HG03575 (cell line): ENCODE data around the gene TNNT1.

Experiments
- ATAC-seq: cut with Tn5 transposase; IDR thresholded peaks from one replicate; pipeline ENCODE4 v1.9.1; 2021; ENCODE audit not compliant: unreplicated experiment, insufficient number of reproducible peaks, low FRiP score; ENCODE audit errors: extremely low read depth

The TNNT1 gene

DNA sequence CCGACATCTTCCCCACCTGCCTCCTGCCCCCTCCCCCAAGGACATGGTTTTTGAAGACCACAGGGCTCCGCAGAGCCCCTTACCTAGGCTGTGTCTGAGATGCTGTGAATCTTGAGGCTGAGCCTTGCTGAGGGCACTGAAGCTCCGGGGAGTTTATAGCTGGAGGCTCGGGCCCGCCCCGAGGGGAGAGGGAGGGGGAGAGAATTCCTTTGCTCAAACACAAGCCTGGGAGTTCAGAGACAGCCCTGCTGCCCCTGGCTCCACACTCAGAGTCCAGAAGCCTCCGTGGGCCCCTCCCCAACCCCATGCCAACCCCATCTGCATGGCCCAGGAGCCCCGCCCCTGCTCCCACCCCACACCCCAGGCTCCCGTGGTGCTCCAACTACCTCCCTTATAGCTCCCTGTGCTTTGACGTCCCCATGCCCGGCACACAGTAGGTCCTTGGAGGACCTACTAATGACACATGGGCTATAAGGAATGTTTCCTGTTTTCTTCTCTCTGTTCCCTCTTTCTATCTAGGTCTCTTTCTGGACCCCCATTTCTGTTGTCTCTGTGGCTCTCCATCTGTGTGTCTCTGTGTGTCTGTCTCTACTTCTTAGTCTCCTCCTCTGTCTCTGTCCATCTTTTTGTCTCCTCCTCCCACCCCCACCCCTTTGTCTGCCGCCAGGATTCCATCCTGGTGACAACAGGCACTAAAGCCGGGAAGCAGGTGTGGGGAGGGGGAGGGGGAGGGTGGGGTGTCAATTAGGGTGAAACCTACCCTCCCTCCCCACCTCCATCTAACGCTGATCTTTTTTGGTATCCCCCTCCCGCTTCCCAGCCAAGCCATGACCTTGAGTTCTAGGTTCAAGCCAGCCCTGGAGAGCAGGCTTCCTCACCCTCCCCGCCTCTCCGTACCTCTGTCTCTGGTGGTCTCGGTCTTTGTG is at the start of gene TNNT1:
Gene TNNT1, minus strand, starts transcription at position 129 of the 926 bp plus-strand sequence. CDS start 2,049 bp downstream, outside the sequence.
- no peak for ATAC-seq

DNA sequence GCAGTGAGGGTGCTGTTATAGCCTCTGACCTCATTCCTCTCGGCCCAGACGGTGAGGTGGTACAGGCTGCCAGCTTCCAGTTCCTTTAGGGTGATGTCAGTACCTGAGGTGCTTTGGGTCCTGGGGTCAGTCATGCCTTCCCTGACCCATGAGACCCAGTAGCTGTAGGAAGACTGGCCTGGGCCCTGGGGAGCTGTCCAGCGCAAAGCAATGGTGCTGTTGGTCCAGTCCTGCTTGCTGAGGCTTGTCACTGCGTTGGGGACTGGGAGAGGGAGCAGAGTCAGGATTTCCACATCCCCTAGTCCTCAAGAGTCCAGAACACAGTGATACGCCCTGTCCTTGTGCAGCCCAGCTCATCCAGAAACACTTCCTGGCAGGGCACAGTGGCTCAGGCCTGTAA is 49.6 kb upstream of the TNNT1 start:
- no peak for ATAC-seq

DNA sequence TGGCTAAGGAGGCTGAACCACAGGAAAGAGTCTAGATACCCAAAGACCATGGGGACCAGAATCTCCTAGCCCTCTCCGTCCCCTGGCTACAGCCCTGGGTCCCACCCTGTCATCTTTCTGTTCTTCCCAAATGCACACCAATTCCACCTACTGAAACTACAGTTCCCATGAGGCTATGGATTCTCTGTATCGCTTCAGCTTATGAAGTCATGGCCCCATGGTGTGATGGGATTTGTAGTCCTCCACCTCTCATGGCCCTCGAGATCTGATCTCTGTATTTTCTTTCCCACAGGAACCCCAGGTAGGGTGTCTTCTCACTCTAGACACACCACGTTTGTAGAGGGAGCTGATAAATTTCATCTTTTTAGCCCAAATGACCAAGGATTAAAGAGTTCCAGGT is 48.5 kb upstream of the TNNT1 start:
- no peak for ATAC-seq

GRCh38 chr19:55196803-55197202 is 47.8 kb upstream of the TNNT1 start:
- ATAC-seq, result no peak

DNA sequence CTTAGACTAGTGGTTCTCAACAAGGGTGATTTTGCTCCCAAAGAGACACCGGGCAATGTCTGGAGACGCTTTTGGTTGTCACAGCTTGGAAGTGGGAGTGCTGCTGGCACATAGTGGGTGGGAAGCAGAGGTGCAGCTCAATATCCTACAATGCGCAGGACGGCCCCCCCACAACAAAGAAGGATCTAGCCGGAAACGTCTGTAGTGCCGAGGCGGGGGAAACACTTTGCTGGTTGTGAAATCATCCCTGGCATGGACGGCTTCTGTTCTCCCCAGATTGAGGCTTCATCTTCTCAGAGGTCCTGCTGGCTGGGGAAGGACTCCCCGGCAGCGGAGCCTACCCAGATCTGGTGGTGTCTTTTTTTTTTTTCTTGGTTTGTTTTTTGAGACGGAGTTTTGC is 44.5 kb upstream of the TNNT1 start:
- no peak for ATAC-seq

- no peak for ATAC-seq
These were observed 40.4 kb upstream of the TNNT1 start for GRCh38 chr19:55189403-55189835.

GRCh38 chr19:55188625-55189024 is 39.6 kb upstream of the TNNT1 start:
- ATAC-seq, result no peak

GRCh38 chr19:55186080-55186479 is 37.1 kb upstream of the TNNT1 start:
- ATAC-seq, result no peak

DNA sequence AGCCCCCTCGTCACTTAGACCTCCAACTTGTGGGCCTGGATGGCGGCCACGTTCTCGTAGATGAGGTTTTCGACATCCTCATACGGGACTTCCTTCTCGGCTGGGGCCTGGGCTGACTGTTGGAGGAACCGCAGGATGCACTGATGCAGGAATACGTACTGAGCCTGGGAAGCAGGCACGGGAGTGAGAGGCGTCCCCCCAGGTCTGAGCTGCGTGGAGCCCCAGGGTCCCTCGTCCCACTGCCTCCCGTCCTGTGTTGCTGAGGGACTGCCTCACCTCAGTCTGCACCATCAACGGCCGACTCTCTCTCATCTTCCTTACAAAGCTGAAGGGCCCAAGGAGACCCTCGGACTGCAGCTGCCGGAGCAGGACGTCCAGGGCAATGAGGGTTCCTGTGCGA is 32.7 kb upstream of the TNNT1 start:
- no peak for ATAC-seq

DNA sequence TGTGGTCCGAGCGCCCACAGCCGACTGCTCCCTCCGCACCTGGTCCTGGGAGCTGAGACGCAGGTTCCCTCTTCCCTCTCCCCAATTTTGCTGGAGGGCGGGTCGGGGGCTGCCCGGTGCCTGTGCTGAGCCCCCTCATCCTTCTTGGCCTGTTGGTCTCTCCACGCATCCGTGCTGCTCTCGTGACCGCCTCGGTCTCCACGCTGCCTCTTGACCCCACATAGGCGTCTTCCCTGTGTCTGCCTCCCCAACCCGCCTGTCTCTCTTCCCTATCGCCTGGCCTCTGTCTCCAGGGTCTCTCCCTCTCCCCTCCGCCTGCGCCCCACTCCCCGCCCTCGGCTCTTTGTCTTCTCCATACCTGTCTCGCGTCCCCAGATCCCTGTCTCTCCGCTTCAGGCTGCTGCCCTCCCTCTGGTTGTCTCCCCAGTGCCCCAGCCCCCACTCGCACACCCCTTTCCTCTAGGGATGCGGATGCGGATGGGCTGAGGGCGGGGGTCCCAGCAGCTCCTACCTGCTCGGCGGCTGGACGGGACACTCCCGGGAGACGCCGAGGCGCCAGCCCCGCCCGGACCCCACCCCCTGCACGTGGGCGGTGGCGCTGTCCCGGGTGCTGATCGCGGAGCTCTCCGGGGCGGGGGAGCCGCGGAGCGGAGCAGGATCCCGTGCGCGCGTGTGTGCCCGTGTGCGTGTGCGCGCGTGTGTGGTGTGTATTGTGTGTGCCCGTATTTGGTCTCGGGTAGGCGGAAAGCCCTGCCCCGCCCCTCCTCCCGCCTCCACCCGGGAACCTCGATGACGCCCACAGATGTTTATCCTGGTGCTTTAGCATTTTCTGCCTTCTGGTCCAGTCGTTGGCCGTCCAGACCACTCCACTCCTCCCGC is 30.8 kb upstream of the TNNT1 start, which contains the start of gene SYT5:
Gene SYT5, minus strand, starts transcription at position 684 of the 879 bp plus-strand sequence. CDS start 1,248 bp downstream, outside the sequence.
- no peak for ATAC-seq

- no peak for ATAC-seq
These were observed 30.0 kb upstream of the TNNT1 start for GRCh38 chr19:55178781-55179599.

DNA sequence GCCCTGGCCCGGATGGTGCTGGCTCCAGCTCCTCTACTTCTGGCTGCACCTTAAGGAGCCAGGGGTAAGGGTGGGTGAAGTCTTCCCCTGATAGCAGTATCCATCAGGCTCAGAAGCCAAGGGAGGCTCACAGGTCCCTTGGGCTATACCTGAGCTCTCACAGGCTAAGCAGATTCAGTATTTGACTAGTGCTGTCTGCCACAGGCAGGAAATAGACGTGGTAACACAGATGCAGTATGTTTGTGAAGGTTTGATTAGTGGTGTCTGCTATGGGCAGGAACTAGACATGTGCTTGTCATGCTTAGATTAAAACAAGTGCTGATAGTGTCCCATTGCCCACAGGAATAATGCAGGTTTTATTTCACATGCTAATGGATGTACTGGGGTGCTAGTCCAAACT is 27.1 kb upstream of the TNNT1 start:
- no peak for ATAC-seq

DNA sequence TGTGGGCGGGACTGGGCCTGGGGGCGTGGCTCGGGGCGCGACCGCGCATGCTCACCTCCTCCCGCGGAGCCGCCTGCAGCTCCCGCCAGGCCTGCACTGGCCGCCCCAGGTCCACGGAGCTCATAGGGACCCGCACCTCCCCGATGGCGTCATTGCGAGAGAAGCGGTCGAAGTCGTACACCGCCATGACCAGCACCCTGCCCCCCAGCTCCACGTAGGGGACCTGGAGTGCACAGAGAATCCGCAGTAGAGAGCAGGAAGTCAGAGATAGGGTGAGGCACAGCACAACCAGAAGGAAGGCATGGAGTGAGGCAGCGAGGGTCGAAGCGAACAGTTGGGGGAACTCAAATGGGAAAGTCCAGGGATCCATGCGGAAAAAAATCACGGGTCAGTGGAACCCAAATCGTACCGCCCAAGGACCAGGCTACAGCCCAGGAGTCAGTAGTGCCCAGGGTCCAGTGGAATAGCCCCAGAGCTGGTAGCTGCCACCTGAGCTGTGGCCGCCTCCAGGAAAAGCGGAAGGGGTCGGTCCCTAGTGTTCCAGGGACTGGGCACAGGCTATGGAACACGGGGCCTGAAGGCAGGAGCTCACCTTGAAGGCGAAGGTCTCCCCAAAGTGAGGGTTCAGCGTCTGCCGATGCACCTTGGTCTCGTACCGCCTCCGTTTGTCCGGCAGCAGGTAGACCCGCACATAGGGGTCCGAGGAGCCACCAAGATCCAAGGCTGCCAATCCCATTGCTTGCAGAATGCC is 26.3 kb upstream of the TNNT1 start:
- ATAC-seq, result no peak

DNA sequence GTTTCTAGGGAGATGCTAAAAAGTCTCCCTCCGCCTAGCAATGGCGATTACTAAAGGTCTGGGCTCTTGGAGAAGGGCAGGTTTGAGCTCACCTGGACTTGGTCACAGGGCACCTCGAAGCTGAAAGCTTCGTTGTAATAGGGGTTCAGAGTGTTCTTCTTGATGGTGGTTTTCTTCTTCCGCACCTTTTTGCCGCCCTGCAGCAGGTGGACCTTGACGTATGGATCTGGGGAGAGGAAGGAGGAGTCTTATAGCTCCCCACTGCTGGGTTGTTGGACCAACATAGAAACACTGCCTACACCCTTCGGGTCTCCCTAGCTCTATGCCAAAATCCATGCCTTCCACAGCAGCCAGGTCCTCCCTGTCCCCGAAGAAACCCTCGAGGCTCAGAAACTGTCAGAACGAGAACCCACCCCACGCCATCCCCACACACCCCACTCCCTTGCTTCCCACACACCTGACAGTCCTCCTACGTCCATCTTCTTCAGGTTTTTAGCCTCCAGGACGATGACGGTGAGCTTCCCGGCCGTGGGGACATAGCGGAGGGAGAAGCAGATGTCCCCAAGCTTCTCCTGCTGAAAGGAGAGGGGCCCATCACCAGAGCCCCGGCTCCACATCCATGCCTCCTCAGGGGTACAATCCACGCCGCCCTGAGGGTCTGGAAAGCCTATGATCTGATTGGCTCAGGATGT is 25.6 kb upstream of the TNNT1 start:
- ATAC-seq, result no peak

GRCh38 chr19:55173714-55174409 is 24.9 kb upstream of the TNNT1 start:
- no peak for ATAC-seq

GRCh38 chr19:55173186-55173713 is 24.2 kb upstream of the TNNT1 start:
- no peak for ATAC-seq

- ATAC-seq, result no peak
These were observed 23.7 kb upstream of the TNNT1 start for GRCh38 chr19:55172741-55173140.
